OCI-LY7 (cell line): Measurements from ENCODE around the gene SECISBP2L.

ENCODE experiments used
- EZH2phosphoT487 ChIP-seq: fragments of 200-600 bp; sonication (generic); IDR thresholded peaks from 2 replicates; pipeline ENCODE4 v1.6.1; 2018; ENCODE audit warnings: low read depth, borderline replicate concordance, mild to moderate bottlenecking, mixed run types, antibody characterized with exemption, low read length, moderate library complexity, mixed read lengths
- TF ChIP-seq, protein P1 (sequence below): fragments of 200-600 bp; sonication (generic); conservative IDR thresholded peaks from 2 replicates; pipeline ENCODE4 v1.5.1; 2014; ENCODE audit warnings: mild to moderate bottlenecking, antibody characterized with exemption, low read length, moderate library complexity, mixed read lengths

DNA sequence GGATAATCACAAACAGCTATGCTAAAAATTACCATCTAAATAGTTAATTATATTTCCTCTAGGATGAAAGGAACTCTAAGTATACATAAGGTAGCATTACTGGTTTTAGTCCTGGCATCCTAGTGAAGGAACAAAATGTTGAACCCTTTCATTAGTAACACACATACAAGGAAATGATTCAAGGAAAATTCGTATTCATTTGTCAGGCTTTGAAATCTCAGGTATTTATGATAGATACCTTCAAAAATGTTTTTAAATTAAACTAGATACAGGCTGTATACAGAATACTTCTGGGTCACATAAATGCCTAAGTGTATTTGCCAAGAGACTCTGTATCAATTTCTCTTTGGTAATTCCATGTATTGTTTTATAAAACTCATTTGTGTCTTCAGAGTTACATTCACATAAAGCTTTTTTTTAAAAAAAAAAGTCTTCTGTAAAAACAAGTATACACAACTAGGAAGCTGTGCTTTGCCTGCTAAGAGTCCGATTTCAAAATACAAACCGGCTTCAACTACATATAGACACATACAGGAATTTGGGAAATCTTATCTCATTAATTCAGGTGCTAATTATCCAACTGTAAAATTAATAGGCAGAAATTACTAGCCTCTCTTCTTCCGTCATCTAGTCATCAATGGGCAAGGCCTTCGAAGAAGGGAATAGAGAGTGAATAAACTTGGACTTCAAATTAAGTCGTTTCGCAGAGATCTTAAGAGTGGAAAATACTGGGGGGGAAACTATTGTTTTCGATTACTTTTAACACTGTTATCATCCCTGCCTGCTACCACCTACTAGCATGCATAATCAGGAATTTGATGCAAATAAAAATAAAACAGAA lies 1.3 kb downstream of the SECISBP2L start:
- TF ChIP-seq, protein P1, sequence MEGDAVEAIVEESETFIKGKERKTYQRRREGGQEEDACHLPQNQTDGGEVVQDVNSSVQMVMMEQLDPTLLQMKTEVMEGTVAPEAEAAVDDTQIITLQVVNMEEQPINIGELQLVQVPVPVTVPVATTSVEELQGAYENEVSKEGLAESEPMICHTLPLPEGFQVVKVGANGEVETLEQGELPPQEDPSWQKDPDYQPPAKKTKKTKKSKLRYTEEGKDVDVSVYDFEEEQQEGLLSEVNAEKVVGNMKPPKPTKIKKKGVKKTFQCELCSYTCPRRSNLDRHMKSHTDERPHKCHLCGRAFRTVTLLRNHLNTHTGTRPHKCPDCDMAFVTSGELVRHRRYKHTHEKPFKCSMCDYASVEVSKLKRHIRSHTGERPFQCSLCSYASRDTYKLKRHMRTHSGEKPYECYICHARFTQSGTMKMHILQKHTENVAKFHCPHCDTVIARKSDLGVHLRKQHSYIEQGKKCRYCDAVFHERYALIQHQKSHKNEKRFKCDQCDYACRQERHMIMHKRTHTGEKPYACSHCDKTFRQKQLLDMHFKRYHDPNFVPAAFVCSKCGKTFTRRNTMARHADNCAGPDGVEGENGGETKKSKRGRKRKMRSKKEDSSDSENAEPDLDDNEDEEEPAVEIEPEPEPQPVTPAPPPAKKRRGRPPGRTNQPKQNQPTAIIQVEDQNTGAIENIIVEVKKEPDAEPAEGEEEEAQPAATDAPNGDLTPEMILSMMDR = no peak
- TF ChIP-seq EZH2phosphoT487 = no peak
